Body of pancreas (tissue), 4 donors: ENCODE measurements around the gene ADORA2B.

ENCODE experiments used
- POLR2A ChIP-seq, 3 donors: fragments of 450-650 bp; IDR thresholded peaks; one replicate each; pipeline ENCODE4 v1.6.1; 2016; ENCODE audit warnings: antibody characterized with exemption in 3 of 3, mild to moderate bottlenecking in 2 of 3
- TF ChIP-seq, protein P1 (sequence below), 7 experiments: fragments of 450-650 bp in 4 of 7; fragments of 200-600 bp in 3 of 7; sonication (generic) in 3 of 7; IDR thresholded peaks; one replicate each; pipeline ENCODE4 v1.5.1; 2016 to 2019; ENCODE audit warnings: antibody characterized with exemption in 7 of 7

DNA sequence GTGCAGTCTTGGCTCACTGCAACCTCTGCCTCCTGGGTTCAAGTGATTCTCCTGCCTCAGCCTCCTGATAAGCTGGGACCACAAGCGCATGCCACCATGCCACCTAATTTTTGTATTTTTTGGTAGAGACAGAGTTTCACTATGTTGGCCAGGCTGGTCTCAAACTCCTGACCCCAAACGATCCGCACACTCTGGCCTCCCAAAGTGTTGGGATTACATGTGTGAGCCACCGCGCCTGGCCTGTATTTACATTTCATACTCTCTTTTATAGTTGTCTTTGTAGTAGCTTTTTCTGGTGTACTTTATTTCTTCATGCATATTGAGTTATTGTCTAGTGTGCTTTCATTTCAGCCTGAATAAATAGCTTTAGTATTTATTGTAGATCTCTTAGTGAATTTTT, 10.1 kb upstream of the ADORA2B start:
- TF ChIP-seq, protein P1, sequence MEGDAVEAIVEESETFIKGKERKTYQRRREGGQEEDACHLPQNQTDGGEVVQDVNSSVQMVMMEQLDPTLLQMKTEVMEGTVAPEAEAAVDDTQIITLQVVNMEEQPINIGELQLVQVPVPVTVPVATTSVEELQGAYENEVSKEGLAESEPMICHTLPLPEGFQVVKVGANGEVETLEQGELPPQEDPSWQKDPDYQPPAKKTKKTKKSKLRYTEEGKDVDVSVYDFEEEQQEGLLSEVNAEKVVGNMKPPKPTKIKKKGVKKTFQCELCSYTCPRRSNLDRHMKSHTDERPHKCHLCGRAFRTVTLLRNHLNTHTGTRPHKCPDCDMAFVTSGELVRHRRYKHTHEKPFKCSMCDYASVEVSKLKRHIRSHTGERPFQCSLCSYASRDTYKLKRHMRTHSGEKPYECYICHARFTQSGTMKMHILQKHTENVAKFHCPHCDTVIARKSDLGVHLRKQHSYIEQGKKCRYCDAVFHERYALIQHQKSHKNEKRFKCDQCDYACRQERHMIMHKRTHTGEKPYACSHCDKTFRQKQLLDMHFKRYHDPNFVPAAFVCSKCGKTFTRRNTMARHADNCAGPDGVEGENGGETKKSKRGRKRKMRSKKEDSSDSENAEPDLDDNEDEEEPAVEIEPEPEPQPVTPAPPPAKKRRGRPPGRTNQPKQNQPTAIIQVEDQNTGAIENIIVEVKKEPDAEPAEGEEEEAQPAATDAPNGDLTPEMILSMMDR (IDR thresholded peaks at IDR 0.05) = no peak
- no peak for TF ChIP-seq POLR2A (IDR thresholded peaks at IDR 0.05)
